Effector memory CD8-positive, alpha-beta T cell (primary cell): ENCODE data around the gene CYP27A1.

Source experiments
- ATAC-seq: fragments of 150-1000 bp; cut with Tn5 transposase; replicated peaks from 2 replicates; pipeline ENCODE4 v1.10.0; 2021; ENCODE audit warnings: mild to moderate bottlenecking, moderate library complexity
- DNase-seq, 3 experiments: peaks; one replicate each; pipeline ENCODE4 v3.0.0; 2021
- H3K27ac Mint-ChIP-seq, 2 donors: one replicate each; pipeline ENCODE4 v1.8.0; 2022; ENCODE audit warnings: mild to moderate bottlenecking in 2 of 2, mixed read lengths in 2 of 2, moderate library complexity in 2 of 2
- H3K27me3 Mint-ChIP-seq, 2 donors: one replicate each; pipeline ENCODE4 v1.8.0; 2022; ENCODE audit warnings: mixed read lengths in 2 of 2
- H3K36me3 Mint-ChIP-seq: one replicate; pipeline ENCODE4 v1.8.0; 2022; ENCODE audit warnings: mild to moderate bottlenecking, moderate library complexity, mixed read lengths; ENCODE audit not compliant: insufficient read depth
- H3K4me1 Mint-ChIP-seq, 2 donors: one replicate each; pipeline ENCODE4 v1.8.0; 2022; ENCODE audit warnings: low read depth in 2 of 2, mixed read lengths in 2 of 2
- H3K4me3 Mint-ChIP-seq, 2 donors: one replicate each; pipeline ENCODE4 v1.8.0; 2022; ENCODE audit warnings: mild to moderate bottlenecking in 2 of 2, mixed read lengths in 2 of 2, moderate library complexity in 2 of 2
- H3K9me3 Mint-ChIP-seq, 2 donors: one replicate each; pipeline ENCODE4 v1.8.0; 2022; ENCODE audit warnings: mixed read lengths in 2 of 2

Gene CYP27A1

DNA sequence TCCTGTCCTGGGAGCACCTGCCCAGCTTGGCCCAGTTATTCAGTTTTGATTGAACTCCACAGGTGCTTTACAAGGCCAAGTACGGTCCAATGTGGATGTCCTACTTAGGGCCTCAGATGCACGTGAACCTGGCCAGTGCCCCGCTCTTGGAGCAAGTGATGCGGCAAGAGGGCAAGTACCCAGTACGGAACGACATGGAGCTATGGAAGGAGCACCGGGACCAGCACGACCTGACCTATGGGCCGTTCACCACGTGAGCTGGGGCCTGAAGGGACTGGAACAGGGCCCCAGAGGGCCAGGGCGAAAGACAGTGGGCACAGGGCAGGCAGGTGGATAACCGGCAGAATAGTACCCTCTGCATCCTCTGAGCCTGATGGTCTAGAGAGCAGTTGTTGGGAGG is 27.6 kb downstream of the CYP27A1 start:
- DNase-seq (no peak), ATAC-seq (no peak)
- H3K27me3 Mint-ChIP-seq: peaks cover 39 to 64% of the 10 kb centered on the region in 2 donors
- no peaks in the 10 kb centered on the region for H3K36me3 Mint-ChIP-seq
- H3K9me3 Mint-ChIP-seq: peaks cover 0 to 8% of the 10 kb centered on the region in 2 donors
- no peaks in the 10 kb centered on the region for H3K4me1 Mint-ChIP-seq
- no peak overlapping the region for H3K4me3 Mint-ChIP-seq
- no peak overlapping the region for H3K27ac Mint-ChIP-seq

DNA sequence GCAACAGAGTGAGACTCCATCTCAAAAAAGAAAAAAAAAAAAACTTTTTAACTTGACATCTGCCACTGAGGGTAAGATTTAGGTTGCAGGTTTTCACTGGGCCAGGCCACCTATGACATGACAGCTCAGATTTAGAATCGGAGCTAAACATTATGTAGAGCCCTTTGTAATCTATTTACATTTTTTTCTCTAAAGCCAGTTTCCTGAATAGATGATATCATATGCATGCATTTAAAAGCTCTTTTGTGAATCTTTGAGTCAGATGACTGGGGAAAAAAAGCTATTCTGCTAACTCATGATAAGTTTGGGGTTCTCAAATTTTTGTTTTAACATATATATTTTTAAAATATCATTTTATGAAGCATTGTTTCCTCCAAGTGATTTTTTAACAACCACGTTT is 28.3 kb downstream of the CYP27A1 start:
- H3K4me3 Mint-ChIP-seq: no peak overlapping the region
- H3K36me3 Mint-ChIP-seq: no peaks in the 10 kb centered on the region
- ATAC-seq (no peak), DNase-seq (no peak)
- no peak overlapping the region for H3K27ac Mint-ChIP-seq
- H3K27me3 Mint-ChIP-seq: peaks cover 39 to 56% of the 10 kb centered on the region in 2 donors
- no peaks in the 10 kb centered on the region for H3K4me1 Mint-ChIP-seq
- peaks cover 0 to 2% of the 10 kb centered on the region in 2 donors for H3K9me3 Mint-ChIP-seq

DNA sequence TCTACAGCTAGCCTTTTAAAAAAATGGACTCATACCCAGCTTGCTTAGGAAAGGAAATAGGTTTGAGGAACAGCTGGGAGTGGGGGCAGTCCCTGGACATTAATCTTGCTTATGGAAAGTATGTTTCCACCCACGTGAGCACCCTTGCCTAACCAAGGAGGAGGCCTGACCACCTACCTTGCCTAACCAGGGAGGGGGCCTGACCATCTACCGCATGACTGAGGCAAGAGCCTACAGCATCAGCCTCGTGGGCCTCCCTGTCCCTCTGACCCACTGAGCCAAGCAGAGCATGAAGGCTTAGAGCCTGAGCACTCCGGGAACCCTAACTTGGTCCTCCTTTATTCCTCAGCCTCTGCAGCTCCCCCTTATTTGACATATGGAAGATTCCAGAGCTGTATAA is 29.4 kb downstream of the CYP27A1 start:
- H3K9me3 Mint-ChIP-seq: no peaks in the 10 kb centered on the region
- DNase-seq: no peak
- H3K4me3 Mint-ChIP-seq: no peak overlapping the region
- peaks cover 36 to 49% of the 10 kb centered on the region in 2 donors for H3K27me3 Mint-ChIP-seq
- no peaks in the 10 kb centered on the region for H3K36me3 Mint-ChIP-seq
- no peak for ATAC-seq
- no peaks in the 10 kb centered on the region for H3K4me1 Mint-ChIP-seq
- H3K27ac Mint-ChIP-seq: no peak overlapping the region

DNA sequence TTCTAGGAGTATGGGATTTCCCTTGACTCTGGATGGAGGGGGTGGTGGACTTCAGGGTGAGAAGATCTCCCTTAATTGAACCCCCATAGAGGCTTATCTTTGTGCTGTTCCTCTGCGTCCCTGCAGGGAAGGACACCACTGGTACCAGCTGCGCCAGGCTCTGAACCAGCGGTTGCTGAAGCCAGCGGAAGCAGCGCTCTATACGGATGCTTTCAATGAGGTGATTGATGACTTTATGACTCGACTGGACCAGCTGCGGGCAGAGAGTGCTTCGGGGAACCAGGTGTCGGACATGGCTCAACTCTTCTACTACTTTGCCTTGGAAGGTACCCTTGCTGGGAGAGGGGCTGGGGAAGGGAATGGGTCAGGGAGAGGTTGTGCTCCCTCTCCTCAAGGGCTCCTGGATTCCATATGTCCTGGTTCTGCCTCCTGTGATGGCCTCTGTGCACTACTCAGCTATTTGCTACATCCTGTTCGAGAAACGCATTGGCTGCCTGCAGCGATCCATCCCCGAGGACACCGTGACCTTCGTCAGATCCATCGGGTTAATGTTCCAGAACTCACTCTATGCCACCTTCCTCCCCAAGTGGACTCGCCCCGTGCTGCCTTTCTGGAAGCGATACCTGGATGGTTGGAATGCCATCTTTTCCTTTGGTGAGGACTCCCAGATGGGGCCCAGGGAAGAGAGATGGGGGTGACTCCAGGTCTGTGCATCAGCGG is 30.3 kb downstream of the CYP27A1 start:
- no peak for ATAC-seq
- H3K27me3 Mint-ChIP-seq: peaks cover 39 to 53% of the 10 kb centered on the region in 2 donors

DNA sequence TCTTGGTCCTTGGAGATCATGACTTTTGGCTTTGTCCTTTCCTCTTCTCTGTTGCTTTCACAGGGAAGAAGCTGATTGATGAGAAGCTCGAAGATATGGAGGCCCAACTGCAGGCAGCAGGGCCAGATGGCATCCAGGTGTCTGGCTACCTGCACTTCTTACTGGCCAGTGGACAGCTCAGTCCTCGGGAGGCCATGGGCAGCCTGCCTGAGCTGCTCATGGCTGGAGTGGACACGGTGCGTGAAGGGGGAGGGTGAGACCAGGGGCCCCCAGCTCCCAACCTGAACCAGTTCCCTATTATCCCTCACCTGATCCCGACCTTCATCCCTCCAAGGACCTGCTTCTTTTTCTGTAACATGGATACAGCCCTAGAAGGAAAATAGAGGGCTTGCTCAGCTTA is 30.9 kb downstream of the CYP27A1 start:
- no peak overlapping the region for H3K27ac Mint-ChIP-seq
- no peaks in the 10 kb centered on the region for H3K4me1 Mint-ChIP-seq
- no peak overlapping the region for H3K4me3 Mint-ChIP-seq
- ATAC-seq (no peak), DNase-seq (no peak)
- no peaks in the 10 kb centered on the region for H3K36me3 Mint-ChIP-seq
- peaks cover 45 to 59% of the 10 kb centered on the region in 2 donors for H3K27me3 Mint-ChIP-seq
- no peaks in the 10 kb centered on the region for H3K9me3 Mint-ChIP-seq

More for the DNA sequence above, 30.3 kb downstream of the CYP27A1 start:
- no peak overlapping the region for H3K27ac Mint-ChIP-seq
- no peaks in the 10 kb centered on the region for H3K36me3 Mint-ChIP-seq
- no peaks in the 10 kb centered on the region for H3K9me3 Mint-ChIP-seq
- no peak overlapping the region for H3K4me3 Mint-ChIP-seq
- H3K4me1 Mint-ChIP-seq: no peaks in the 10 kb centered on the region
- DNase-seq: no peak

DNA sequence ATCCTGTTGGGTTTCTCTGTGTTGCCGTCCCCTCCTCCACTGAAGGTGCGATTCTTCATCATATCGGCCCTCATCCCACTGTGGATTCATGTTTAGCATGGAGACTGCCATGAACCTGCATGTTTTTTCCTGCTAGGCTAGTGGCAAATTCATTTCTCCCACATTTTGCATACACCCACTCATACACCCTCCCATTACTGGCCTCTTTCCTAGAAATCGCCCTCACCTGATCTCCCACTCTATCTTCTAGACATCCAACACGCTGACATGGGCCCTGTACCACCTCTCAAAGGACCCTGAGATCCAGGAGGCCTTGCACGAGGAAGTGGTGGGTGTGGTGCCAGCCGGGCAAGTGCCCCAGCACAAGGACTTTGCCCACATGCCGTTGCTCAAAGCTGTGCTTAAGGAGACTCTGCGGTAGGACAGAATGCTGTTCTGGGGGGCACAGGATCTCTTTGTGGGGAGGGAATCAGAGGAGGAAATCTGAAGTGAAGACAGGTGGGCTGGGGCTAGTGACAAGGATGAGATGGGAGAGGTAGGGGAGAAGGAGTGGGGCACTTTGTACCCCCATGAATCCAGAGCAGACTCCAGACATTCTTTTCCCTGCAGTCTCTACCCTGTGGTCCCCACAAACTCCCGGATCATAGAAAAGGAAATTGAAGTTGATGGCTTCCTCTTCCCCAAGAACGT is 32.0 kb downstream of the CYP27A1 start:
- H3K4me3 Mint-ChIP-seq: no peak overlapping the region
- H3K4me1 Mint-ChIP-seq: no peaks in the 10 kb centered on the region
- H3K36me3 Mint-ChIP-seq: no peaks in the 10 kb centered on the region
- no peak overlapping the region for H3K27ac Mint-ChIP-seq
- ATAC-seq: no peak
- no peak for DNase-seq
- H3K27me3 Mint-ChIP-seq: peaks cover 45 to 57% of the 10 kb centered on the region in 2 donors
- H3K9me3 Mint-ChIP-seq: no peaks in the 10 kb centered on the region

DNA sequence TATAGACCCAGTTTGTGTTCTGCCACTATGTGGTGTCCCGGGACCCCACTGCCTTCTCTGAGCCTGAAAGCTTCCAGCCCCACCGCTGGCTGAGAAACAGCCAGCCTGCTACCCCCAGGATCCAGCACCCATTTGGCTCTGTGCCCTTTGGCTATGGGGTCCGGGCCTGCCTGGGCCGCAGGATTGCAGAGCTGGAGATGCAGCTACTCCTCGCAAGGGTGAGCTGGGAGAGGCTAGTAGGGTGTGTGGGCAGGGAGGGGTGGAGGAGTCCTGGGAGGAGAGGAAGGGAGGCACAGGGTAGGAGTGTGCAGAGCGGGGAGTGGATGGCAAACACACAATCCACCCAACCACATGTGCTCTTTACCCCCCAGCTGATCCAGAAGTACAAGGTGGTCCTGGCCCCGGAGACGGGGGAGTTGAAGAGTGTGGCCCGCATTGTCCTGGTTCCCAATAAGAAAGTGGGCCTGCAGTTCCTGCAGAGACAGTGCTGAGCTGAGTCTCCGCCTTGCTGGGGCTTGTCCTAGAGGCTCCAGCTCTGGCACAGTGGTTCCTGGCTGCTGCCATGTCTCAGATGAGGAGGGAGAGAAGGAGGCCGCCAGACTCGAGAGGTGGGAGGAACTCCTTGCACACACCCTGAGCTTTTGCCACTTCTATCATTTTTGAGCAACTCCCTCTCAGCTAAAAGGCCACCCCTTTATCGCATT is 32.7 kb downstream of the CYP27A1 start:
- Mint-ChIP-seq H3K27ac (no peak overlapping the region), H3K4me3 (no peak overlapping the region), H3K9me3 (no peaks in the 10 kb centered on the region), H3K4me1 (no peaks in the 10 kb centered on the region), H3K36me3 (no peaks in the 10 kb centered on the region), H3K27me3 (peaks cover 43 to 49% of the 10 kb centered on the region in 2 donors)
- ATAC-seq: no peak
- no peak for DNase-seq

DNA sequence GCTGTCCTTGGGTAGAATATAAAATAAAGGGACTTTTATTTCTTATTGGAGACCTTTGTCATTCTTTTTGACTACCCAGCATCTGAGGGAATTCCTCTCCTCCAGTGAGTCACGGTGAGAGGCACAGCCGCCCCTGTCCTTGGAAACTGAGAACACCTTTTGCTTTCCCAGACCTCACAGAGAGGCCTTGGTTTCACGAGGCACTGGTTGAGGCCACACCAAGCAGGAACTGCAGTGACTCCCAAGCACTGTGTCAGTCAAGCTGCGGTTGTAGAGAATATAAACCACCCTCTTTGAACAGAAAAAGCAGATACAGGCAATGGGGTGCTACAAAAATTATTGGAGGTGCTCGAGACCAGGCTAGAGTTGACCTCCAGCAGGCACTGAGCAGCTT is 33.3 kb downstream of the CYP27A1 start:
- DNase-seq (no peak), ATAC-seq (no peak)
- H3K36me3 Mint-ChIP-seq: no peaks in the 10 kb centered on the region
- H3K9me3 Mint-ChIP-seq: no peaks in the 10 kb centered on the region
- no peaks in the 10 kb centered on the region for H3K4me1 Mint-ChIP-seq
- peaks cover 43 to 48% of the 10 kb centered on the region in 2 donors for H3K27me3 Mint-ChIP-seq
- H3K4me3 Mint-ChIP-seq: no peak overlapping the region
- H3K27ac Mint-ChIP-seq: no peak overlapping the region

DNA sequence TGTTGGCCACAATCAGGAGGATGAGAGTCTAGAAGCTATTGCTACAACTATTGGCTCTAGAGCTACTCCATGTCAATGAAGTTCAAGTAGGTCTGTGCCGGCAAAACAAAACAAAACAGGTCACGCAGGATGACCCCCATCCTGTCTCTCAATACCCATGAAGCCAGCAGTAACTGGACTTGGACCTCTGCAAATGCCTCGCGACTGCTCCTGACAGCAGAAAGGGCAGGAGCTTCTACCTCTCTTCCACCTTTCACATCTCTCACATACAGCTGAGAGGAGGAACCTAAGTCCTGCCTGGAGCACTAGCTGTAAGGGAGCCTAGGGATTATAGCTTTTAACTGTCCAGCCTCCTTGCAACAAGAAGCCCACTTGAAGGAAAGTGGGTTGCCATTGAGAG is 33.7 kb downstream of the CYP27A1 start:
- Mint-ChIP-seq H3K27ac (no peak overlapping the region), H3K9me3 (no peaks in the 10 kb centered on the region), H3K36me3 (no peaks in the 10 kb centered on the region), H3K27me3 (peaks cover 47 to 52% of the 10 kb centered on the region in 2 donors), H3K4me3 (no peak overlapping the region), H3K4me1 (no peaks in the 10 kb centered on the region)
- DNase-seq: no peak
- ATAC-seq: no peak

DNA sequence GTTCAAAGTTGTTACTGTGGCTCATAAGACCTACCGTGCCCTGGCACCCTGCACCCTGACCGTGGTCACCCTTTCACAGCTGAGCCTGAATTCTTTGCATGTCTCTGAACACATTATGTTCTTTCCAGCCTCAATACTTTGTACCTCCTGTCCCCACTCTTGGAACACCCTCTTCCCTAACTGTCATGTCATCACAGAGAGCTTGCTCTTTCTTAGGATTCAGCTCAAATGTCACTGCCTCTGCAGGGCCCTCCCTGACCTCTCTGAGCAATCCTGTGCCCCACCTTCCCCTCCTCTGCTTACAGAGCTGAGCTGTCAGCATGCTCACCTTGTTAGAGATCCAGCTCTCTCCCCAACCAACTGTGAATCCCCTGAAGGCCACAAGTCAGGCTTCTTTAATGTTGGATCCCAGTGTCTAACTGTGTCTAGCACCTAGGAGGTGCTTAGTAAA is 34.6 kb downstream of the CYP27A1 start:
- no peaks in the 10 kb centered on the region for H3K9me3 Mint-ChIP-seq
- H3K4me3 Mint-ChIP-seq: no peak overlapping the region
- DNase-seq (no peak), ATAC-seq (no peak)
- H3K27ac Mint-ChIP-seq: no peak overlapping the region
- no peaks in the 10 kb centered on the region for H3K4me1 Mint-ChIP-seq
- H3K36me3 Mint-ChIP-seq: no peaks in the 10 kb centered on the region
- H3K27me3 Mint-ChIP-seq: peaks cover 53% of the 10 kb centered on the region in 2 donors

DNA sequence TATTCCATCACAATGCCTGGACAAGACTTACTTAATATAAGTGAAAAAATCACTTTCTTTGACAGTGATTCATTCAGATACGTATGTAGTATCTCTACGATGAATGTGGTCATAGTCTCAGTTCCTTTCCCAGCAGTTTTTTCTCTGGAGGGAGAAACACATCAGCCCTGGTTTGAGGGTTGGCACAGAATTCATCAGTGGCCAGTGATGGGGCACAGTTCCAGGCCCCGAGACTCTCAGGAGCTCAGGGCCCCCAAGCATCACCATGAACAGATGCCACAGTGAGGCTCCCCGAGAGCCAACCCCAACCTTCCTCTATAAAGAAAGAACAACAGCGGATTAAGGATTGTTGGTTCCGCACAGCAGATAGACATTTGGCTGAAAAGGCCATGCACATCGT is 37.1 kb downstream of the CYP27A1 start:
- no peaks in the 10 kb centered on the region for H3K9me3 Mint-ChIP-seq
- no peak overlapping the region for H3K27ac Mint-ChIP-seq
- H3K36me3 Mint-ChIP-seq: no peaks in the 10 kb centered on the region
- no peak for ATAC-seq
- no peak overlapping the region for H3K4me3 Mint-ChIP-seq
- H3K27me3 Mint-ChIP-seq: peaks cover 52 to 57% of the 10 kb centered on the region in 2 donors
- H3K4me1 Mint-ChIP-seq: no peaks in the 10 kb centered on the region
- no peak for DNase-seq

DNA sequence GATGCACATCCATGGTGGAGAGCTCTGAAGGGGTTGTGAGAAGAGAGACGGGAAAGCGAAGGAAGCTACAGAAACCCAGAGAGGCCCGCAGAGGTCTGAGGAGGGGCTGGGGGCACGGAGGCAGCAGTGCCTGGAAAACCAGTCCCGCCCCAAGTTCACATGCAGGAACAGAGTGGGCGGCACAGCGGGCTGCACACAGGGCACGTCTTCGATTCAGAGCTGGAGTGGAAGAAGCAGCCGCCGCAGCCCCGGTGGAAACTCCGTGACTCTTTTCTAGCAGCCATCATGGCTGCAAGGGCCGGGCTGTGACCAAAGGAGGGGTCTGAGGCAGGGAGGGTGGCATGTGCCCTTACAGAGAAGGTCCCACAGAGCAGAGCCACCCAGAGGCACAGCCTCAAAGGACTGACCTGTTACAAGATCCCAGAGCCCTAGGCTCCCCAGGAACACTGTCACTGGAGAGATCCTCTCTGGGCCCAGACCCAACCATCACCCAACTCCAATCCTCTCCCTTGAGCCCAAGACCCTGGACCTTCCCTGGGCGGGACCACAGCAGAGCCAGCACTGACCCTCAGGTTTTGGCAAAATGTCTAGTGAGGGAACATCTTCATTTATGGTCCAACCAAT is 38.9 kb downstream of the CYP27A1 start:
- DNase-seq: no peak
- H3K4me3 Mint-ChIP-seq: no peak overlapping the region

DNA sequence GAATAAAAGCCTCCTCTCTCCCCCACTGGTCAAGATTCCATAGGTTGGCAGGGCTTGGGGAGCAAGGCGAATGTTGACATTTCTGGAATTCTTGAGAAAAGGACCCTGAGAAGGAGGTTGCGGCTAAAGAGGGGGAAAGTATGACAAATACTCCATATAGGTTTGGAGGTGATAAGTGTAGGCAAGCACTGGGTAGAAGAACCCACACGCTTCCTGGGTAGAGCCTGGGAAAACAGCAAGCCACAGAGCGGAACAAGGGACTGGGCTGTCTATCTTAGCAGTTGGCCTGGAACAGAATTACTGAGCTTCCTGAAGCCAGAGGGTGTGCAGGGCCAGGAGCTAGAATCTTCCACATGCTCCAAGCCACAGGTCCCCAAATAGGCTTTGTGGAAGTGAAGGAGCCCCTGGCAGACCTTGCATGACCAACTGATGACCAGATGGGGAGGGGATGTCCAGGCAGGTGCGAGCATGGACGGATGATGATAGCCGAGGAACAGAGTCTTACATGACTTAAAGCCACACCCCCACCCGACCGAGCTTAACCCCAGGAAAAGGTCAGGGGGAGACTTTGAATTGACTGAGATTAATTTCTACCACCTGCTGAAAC is 39.8 kb downstream of the CYP27A1 start:
- Mint-ChIP-seq H3K9me3 (no peaks in the 10 kb centered on the region), H3K27ac (no peak overlapping the region), H3K4me3 (no peak overlapping the region), H3K27me3 (peaks cover 54% of the 10 kb centered on the region in 2 donors), H3K36me3 (no peaks in the 10 kb centered on the region), H3K4me1 (no peaks in the 10 kb centered on the region)
- DNase-seq (no peak), ATAC-seq (no peak)

More for the DNA sequence above, 38.9 kb downstream of the CYP27A1 start:
- no peak overlapping the region for H3K27ac Mint-ChIP-seq
- H3K9me3 Mint-ChIP-seq: no peaks in the 10 kb centered on the region
- peaks cover 52 to 58% of the 10 kb centered on the region in 2 donors for H3K27me3 Mint-ChIP-seq
- no peaks in the 10 kb centered on the region for H3K36me3 Mint-ChIP-seq
- H3K4me1 Mint-ChIP-seq: no peaks in the 10 kb centered on the region
- ATAC-seq: no peak
